ENCODE results near the gene TIMP2. TPM values are rescaled to one million over a fixed set of nuclear protein-coding genes. Genes with fewer than 3 reads are reported as not detected.
A peak's percentile ranks its signal among the peaks of the same experiment; 100 is the strongest.

Gene TIMP2
- total and polyA plus RNA-seq, 2 of the 13 experiments (the other 11 are each of a cell fraction or from before 2014, with no cell fraction given): 3.8 to 8.5 TPM

DNA sequence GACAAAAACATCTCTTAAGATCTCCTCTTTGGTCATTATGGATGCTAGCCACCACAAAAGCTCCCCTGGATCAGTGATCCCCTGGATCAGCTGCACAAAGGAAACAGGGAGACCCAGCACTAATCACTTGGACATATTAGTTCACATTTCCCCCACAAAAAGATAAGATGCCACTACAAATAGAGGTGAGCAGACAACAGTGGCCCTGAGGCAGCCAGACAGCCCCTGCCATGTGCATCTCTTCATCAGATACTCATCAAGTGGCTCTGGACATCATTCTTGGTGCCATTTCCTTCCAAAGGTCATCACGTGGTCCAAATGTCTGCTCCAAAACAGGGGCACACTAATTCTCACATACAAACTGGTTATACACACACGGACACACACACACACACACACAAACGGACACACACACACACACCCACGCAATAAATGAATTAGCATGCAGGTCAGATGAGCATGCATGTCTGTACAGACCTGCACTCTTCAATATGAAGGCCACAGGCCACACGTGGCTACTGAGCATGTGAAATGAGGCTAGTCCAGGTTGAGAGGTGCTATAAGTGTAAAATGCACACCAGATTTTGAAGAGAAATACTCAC is 88.7 kb downstream of the TIMP2 start:
- Histone ChIP-seq H3K4me3 (replicated peaks in 1 of 3; ENCODE audit: insufficient read depth in 1 of 3, low read depth in 2 of 3, low read length in 3 of 3) (no peak overlapping the region), H3K27ac (ENCODE audit: extremely low read length, insufficient read depth, low read length) (no peak overlapping the region), H3K36me3 (replicated peaks in 1 of 2; ENCODE audit: control insufficient read depth in 1 of 2, insufficient read depth in 2 of 2, low read length in 2 of 2) (peaks cover 31 to 56% of the 10 kb centered on the region in 2 experiments), H3K79me2 (ENCODE audit: insufficient read depth, low read length) (peaks cover 45% of the 10 kb centered on the region), H3K27me3 (ENCODE audit: control insufficient read depth in 1 of 2, insufficient read depth in 2 of 2, low read length in 2 of 2) (no peaks in the 10 kb centered on the region; a peak in 1 of 5 replicates), H3K4me2 (ENCODE audit: low read depth, low read length) (no peak overlapping the region), H3K9ac (ENCODE audit: insufficient read depth, low read depth, low read length) (no peak overlapping the region), H3K4me1 (ENCODE audit: insufficient read depth, low read length) (peaks cover 45% of the 10 kb centered on the region), H3K9me3 (ENCODE audit: low read length) (no peaks in the 10 kb centered on the region), H2AFZ (ENCODE audit: low read length) (no peak overlapping the region), H4K20me1 (ENCODE audit: insufficient read depth, low read length) (peaks cover 26% of the 10 kb centered on the region)
- ChIA-PET CTCF (ENCODE audit: low intra/inter-chr PET ratio, low total read pairs) (no interaction called here), POLR2A (no interaction called here)
- WGBS (ENCODE audit: low lambda C conversion rate): 97% methylated on average over 5 of the region's 5 CpGs
- ATAC-seq (no peak), DNase-seq (ENCODE audit: low spot score) (no peak), FAIRE-seq (no peak)
- in situ Hi-C loops (cut with HindIII; ENCODE audit: extremely low pct_ligation_motif_present, low pct_unique_long_range_greater_than_20kb): no loop called here
- BruUV-seq (replicated peaks): no TSS peak
- TF ChIP-seq ZNF10 (CRISPR knock-in tag; IDR thresholded peaks at IDR 0.05; ENCODE audit: borderline replicate concordance, low read depth): no peak
- intact Hi-C loops (cut with micrococcal nuclease; ENCODE audit: unreplicated experiment): no loop called here

DNA sequence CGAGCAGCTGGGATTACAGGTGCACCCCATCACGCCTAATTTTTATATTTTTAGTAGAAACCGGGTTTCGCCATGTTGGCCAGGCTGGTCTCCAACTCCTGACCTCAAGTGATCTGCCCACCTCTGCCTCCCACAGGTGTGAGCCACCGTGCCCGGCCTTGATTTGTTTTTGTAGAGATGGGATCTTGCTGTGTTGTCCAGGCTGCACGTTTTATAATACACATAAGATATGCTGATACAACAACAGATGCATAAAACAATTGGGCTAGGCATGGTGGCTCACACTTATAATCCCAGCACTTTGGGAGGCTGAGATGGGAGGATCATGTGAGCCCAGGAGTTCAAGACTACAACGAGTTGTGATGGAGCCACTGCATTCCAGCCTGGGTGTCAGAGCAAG is 90.6 kb downstream of the TIMP2 start:
- H3K4me3 ChIP-seq (replicated peaks in 1 of 3; ENCODE audit: insufficient read depth in 1 of 3, low read depth in 2 of 3, low read length in 3 of 3): no peak overlapping the region
- peaks cover 48% of the 10 kb centered on the region for H3K4me1 ChIP-seq (ENCODE audit: insufficient read depth, low read length)
- peak; percentile 86 for TF ChIP-seq ZNF121 (CRISPR knock-in tag; IDR thresholded peaks at IDR 0.05)
- TF ChIP-seq RCOR2 (CRISPR knock-in tag; IDR thresholded peaks at IDR 0.05): no peak
- TF ChIP-seq NONO (IDR thresholded peaks at IDR 0.05): no peak
- no peak for TF ChIP-seq NONO (CRISPR knock-in tag; conservative IDR thresholded peaks at IDR 0.05)
- no peaks in the 10 kb centered on the region for H3K9me3 ChIP-seq (ENCODE audit: low read length)
- no peaks in the 10 kb centered on the region; a peak in 1 of 5 replicates for H3K27me3 ChIP-seq (ENCODE audit: control insufficient read depth in 1 of 2, insufficient read depth in 2 of 2, low read length in 2 of 2)
- H3K9ac ChIP-seq (ENCODE audit: insufficient read depth, low read depth, low read length): no peak overlapping the region
- no peak overlapping the region for H2AFZ ChIP-seq (ENCODE audit: low read length)
- BruUV-seq (replicated peaks): no TSS peak
- H4K20me1 ChIP-seq (ENCODE audit: insufficient read depth, low read length): peaks cover 24% of the 10 kb centered on the region
- 97% methylated on average over 8 of the region's 8 CpGs for WGBS (ENCODE audit: low lambda C conversion rate)
- DNase-seq (ENCODE audit: low spot score): no peak
- no peak for ATAC-seq
- intact Hi-C loops (cut with micrococcal nuclease; ENCODE audit: unreplicated experiment) (no loop called here), in situ Hi-C loops (cut with HindIII; ENCODE audit: extremely low pct_ligation_motif_present, low pct_unique_long_range_greater_than_20kb) (no loop called here)
- no peak overlapping the region for H3K27ac ChIP-seq (ENCODE audit: extremely low read length, insufficient read depth, low read length)
- ChIA-PET CTCF (ENCODE audit: low intra/inter-chr PET ratio, low total read pairs) (no interaction called here), POLR2A (no interaction called here)
- H3K79me2 ChIP-seq (ENCODE audit: insufficient read depth, low read length): peaks cover 52% of the 10 kb centered on the region
- no peak for FAIRE-seq
- H3K36me3 ChIP-seq (replicated peaks in 1 of 2; ENCODE audit: control insufficient read depth in 1 of 2, insufficient read depth in 2 of 2, low read length in 2 of 2): peaks cover 40 to 73% of the 10 kb centered on the region in 2 experiments
- H3K4me2 ChIP-seq (ENCODE audit: low read depth, low read length): no peak overlapping the region
